Heart right ventricle (tissue), 16 donors: ENCODE results near the gene VANGL1. TPM values are rescaled to one million over a fixed set of nuclear protein-coding genes. Genes with fewer than 3 reads are reported as not detected.

Experiments used
- ATAC-seq, 8 donors: fragments of 200-7000 bp; cut with Tn5 transposase; one replicate each; pipeline ENCODE4 v1.9.1; 2020; ENCODE audit warnings: mild to moderate bottlenecking in 8 of 8, moderate library complexity in 8 of 8, moderate number of reproducible peaks in 1 of 8
- DNase-seq, 2 donors: peaks; one replicate each; pipeline ENCODE4 v3.0.0-alpha.2; 2020
- H3K27ac ChIP-seq, 10 donors: fragments of 200-600 bp; sonication (generic) in 2 of 10; one replicate each; pipeline versions ENCODE4 v1.5.0 to v1.8.0; 2020 to 2022; ENCODE audit warnings: mild to moderate bottlenecking in 3 of 10
- H3K27me3 ChIP-seq, 7 donors: fragments of 200-600 bp; one replicate each; pipeline ENCODE4 v1.8.0; 2021 to 2022; ENCODE audit warnings: mild to moderate bottlenecking in 2 of 7
- H3K36me3 ChIP-seq, 9 donors: fragments of 200-600 bp; sonication (generic) in 1 of 9; one replicate each; pipeline versions ENCODE4 v1.5.0 to v1.8.0; 2020 to 2022; ENCODE audit warnings: mild to moderate bottlenecking in 2 of 9
- H3K4me1 ChIP-seq, 9 donors: fragments of 200-600 bp; sonication (generic) in 1 of 9; one replicate each; pipeline versions ENCODE4 v1.5.0 to v1.8.0; 2020 to 2022; ENCODE audit warnings: mild to moderate bottlenecking in 4 of 9
- H3K4me3 ChIP-seq, 10 donors: fragments of 200-600 bp; sonication (generic) in 2 of 10; one replicate each; pipeline versions ENCODE4 v1.5.0 to v1.8.0; 2020 to 2022; ENCODE audit warnings: mild to moderate bottlenecking in 7 of 10, moderate library complexity in 2 of 10
- H3K9me3 ChIP-seq, 11 donors: fragments of 200-600 bp in 10 of 11; sonication (generic) in 2 of 11; one replicate each; pipeline versions ENCODE4 v1.5.0 to v1.8.0; 2013 to 2022; ENCODE audit warnings: mild to moderate bottlenecking in 2 of 11, control low read depth in 1 of 11, moderate library complexity in 1 of 11
- CTCF ChIP-seq, 9 donors: fragments of 200-600 bp; sonication (generic) in 2 of 9; IDR thresholded peaks; one replicate each; pipeline versions ENCODE4 v1.5.0 to v1.8.0; 2021 to 2022; ENCODE audit warnings: antibody characterized with exemption in 9 of 9, mild to moderate bottlenecking in 5 of 9, moderate library complexity in 1 of 9
- WGBS, 2 donors: extraction: QIAGEN DNeasy Blood & Tissue Kit; methylation state at CpG; one replicate each; pipeline ENCODE4 v1.1.7; 2013; ENCODE audit warnings: inconsistent platforms in 1 of 2; 5-methylcytosine and 5-hydroxymethylcytosine counted together
- intact Hi-C, 10 donors: fragments of 100-400 bp; cut with DNase I; formaldehyde crosslinking; loops; one replicate each; pipeline versions ENCODE4 v1.11.1 to v1.14.2; 2022
- polyA plus RNA-seq, 2 donors: library from polyadenylated mRNA; stranded (reverse); fragments of 200-250 nt; gene quantifications; one replicate each; pipeline ENCODE4 v1.2.3, GENCODE V29; 2013
- total RNA-seq, 10 donors: library from RNA; stranded (reverse); fragmentation: NEBNext Ultra II Directional in 3 of 10; extraction: Animal tissue kit (Norgen Biotek cat#: 25700) in 3 of 10; gene quantifications; one replicate each; pipeline versions ENCODE4 v1.2.1 to v1.2.4, GENCODE V29; 2021 to 2023
- donor health status: Arrhythmogenic right ventricular cardiomyopathy.
- donor health status: ischemic (EF 13 %, LVEDD 7.1; RV severe dilation, severe dysfunction).
- donor health status: healthy with polysubstance abuse.
- donor health status: DM: no; HTN: yes; CAD: no.
- donor health status: DM: no; HTN: no; CAD: no.
- donor health status: ischemic (EF 25% LVEDD 6.9; RV normal size, moderate dysfunction).
- donor health status: ischemic (EF 25% LVEDD 5.7; RV mildly dilated, moderate dysfunction).
- donor health status: healthy.
- donor health status: DM: yes; HTN: yes; CAD: no.
- donor health status: Ischemic cardiomyopathy.
- donor health status: ischemic (EF 35%, LVEDD 5.7; RV mildly dilated, moderate dysfunction).
- donor health status: nonischemic (EF 11% LVEDD 7.7; RV severe dilation, severe dysfunction).
- donor health status: DM: yes; HTN: yes; CAD: no.
- donor health status: PGD.
- donor health status: ischemic (EF 29% LVEDD 5.4; RV normal size, mild dysfunction).
- donor health status: nonischemic (EF 23%, LVEDD 6.1; RV moderate dilation, normal function).

VANGL1 gene
- total and polyA plus RNA-seq, 12 donors: 1.7 to 9.8 (median 6.9) TPM

- DNase-seq: no peak
- Histone ChIP-seq H3K27ac (peak overlapping the region in 1 of 10 donors; percentile 48), H3K4me1 (peaks cover 5 to 58% (median 40%) of the 10 kb centered on the region in 9 donors), H3K4me3 (no peak overlapping the region), H3K27me3 (no peaks in the 10 kb centered on the region), H3K36me3 (peaks cover 0 to 59% (median 0%) of the 10 kb centered on the region in 9 donors), H3K9me3 (no peaks in the 10 kb centered on the region)
- 84 to 90% methylated on average over 4 of the region's 4 CpGs for WGBS, 2 donors
- no peak for TF ChIP-seq CTCF (IDR thresholded peaks at IDR 0.05)
- intact Hi-C loops: loop anchor here in 1 of 10 donors (5.0 kb wide), 1 partner anchor 33 kb away; no protein-coding TSS in a partner anchor
- ATAC-seq: no peak
These were observed 88.0 kb downstream of the VANGL1 start for GRCh38 chr1:115729756-115730155.

- 55 to 66% methylated on average over 4 of the region's 4 CpGs for WGBS, 2 donors
- no peaks in the 10 kb centered on the region for H3K27me3 ChIP-seq
- peaks cover 0 to 62% (median 0%) of the 10 kb centered on the region in 9 donors for H3K36me3 ChIP-seq
- peak overlapping the region in 1 of 10 donors; percentile 33 for H3K27ac ChIP-seq
- no peak overlapping the region for H3K4me3 ChIP-seq
- H3K4me1 ChIP-seq: peaks cover 4 to 41% (median 23%) of the 10 kb centered on the region in 9 donors
- ATAC-seq (no peak), DNase-seq (no peak)
- TF ChIP-seq CTCF (IDR thresholded peaks at IDR 0.05): no peak
- intact Hi-C loops: no loop called here
- H3K9me3 ChIP-seq: no peaks in the 10 kb centered on the region
These were observed 90.5 kb downstream of the VANGL1 start for GRCh38 chr1:115732316-115732715.

- WGBS, 2 donors: 50 to 61% methylated on average over 1 of the region's 1 CpG
- Histone ChIP-seq H3K36me3 (peaks cover 0 to 74% (median 0%) of the 10 kb centered on the region in 9 donors), H3K27me3 (peaks cover 0 to 9% (median 0%) of the 10 kb centered on the region in 7 donors), H3K4me3 (no peak overlapping the region), H3K4me1 (peaks cover 0 to 34% (median 5%) of the 10 kb centered on the region in 9 donors), H3K27ac (no peak overlapping the region), H3K9me3 (no peaks in the 10 kb centered on the region)
- intact Hi-C loops: no loop called here
- ATAC-seq: no peak
- no peak for TF ChIP-seq CTCF (IDR thresholded peaks at IDR 0.05)
- no peak for DNase-seq
These were observed 99.0 kb downstream of the VANGL1 start for GRCh38 chr1:115740811-115741210.

- no peak for DNase-seq
- no peaks in the 10 kb centered on the region for H3K9me3 ChIP-seq
- ATAC-seq: no peak
- intact Hi-C loops: no loop called here
- WGBS, 2 donors: 53 to 54% methylated on average over 3 of the region's 3 CpGs
- peaks cover 6 to 56% (median 22%) of the 10 kb centered on the region in 9 donors for H3K4me1 ChIP-seq
- no peak overlapping the region for H3K4me3 ChIP-seq
- peaks cover 0 to 41% (median 0%) of the 10 kb centered on the region in 9 donors for H3K36me3 ChIP-seq
- no peak overlapping the region for H3K27ac ChIP-seq
- peaks cover 0 to 9% (median 0%) of the 10 kb centered on the region in 7 donors for H3K27me3 ChIP-seq
- no peak for TF ChIP-seq CTCF (IDR thresholded peaks at IDR 0.05)
These were observed 103.0 kb downstream of the VANGL1 start for GRCh38 chr1:115744646-115745275.
